Natural killer cell (primary cell): ENCODE data around the gene RTP4. TPM values are rescaled to one million over a fixed set of nuclear protein-coding genes. Genes with fewer than 3 reads are reported as not detected.
A peak's percentile ranks its signal among the peaks of the same experiment; 100 is the strongest.

ENCODE experiments used
- ATAC-seq, 3 donors: fragments of 150-1000 bp in 2 of 3; fragments of 200-7000 bp in 1 of 3; cut with Tn5 transposase; 1 replicate in 1 of 3; 2 replicates in 2 of 3; pipeline ENCODE4 v1.10.0; 2021; ENCODE audit warnings: mild to moderate bottlenecking in 2 of 3, moderate library complexity in 2 of 3
- DNase-seq, 2 donors: peaks; one replicate each; pipeline versions ENCODE4 v3.0.0 to v3.0.0-alpha.2; 2013 to 2021; ENCODE audit warnings: mixed read lengths in 1 of 2
- H3K27ac ChIP-seq: one replicate; pipeline ENCODE4 v1.5.1; 2013; ENCODE audit warnings: mild to moderate bottlenecking, low read length
- H3K27me3 ChIP-seq: one replicate; pipeline ENCODE4 v1.6.1; 2013; ENCODE audit warnings: low read length; ENCODE audit not compliant: control insufficient read depth, insufficient read depth
- H3K36me3 ChIP-seq: one replicate; pipeline ENCODE4 v1.6.1; 2013; ENCODE audit warnings: low read length; ENCODE audit not compliant: control insufficient read depth, insufficient read depth
- H3K4me1 ChIP-seq: one replicate; pipeline ENCODE4 v1.6.1; 2013; ENCODE audit warnings: low read length; ENCODE audit not compliant: control insufficient read depth, insufficient read depth
- H3K4me3 ChIP-seq: one replicate; pipeline ENCODE4 v1.5.1; 2013; ENCODE audit warnings: low read length
- H3K9me3 ChIP-seq: one replicate; pipeline ENCODE4 v1.6.1; 2013; ENCODE audit warnings: low read length; ENCODE audit not compliant: control insufficient read depth, insufficient read depth
- H3K27ac Mint-ChIP-seq, 2 donors: one replicate each; pipeline ENCODE4 v1.8.0; 2022; ENCODE audit warnings: mild to moderate bottlenecking in 2 of 2, mixed read lengths in 2 of 2, moderate library complexity in 1 of 2
- H3K27me3 Mint-ChIP-seq, 2 donors: one replicate each; pipeline ENCODE4 v1.8.0; 2022; ENCODE audit warnings: low read depth in 2 of 2, mixed read lengths in 2 of 2
- H3K36me3 Mint-ChIP-seq: one replicate; pipeline ENCODE4 v1.8.0; 2022; ENCODE audit warnings: mixed read lengths
- H3K4me1 Mint-ChIP-seq, 2 donors: one replicate each; pipeline ENCODE4 v1.8.0; 2022; ENCODE audit warnings: mixed read lengths in 2 of 2
- H3K4me3 Mint-ChIP-seq: one replicate; pipeline ENCODE4 v1.8.0; 2022; ENCODE audit warnings: mild to moderate bottlenecking, moderate library complexity, mixed read lengths
- H3K9me3 Mint-ChIP-seq, 2 donors: one replicate each; pipeline ENCODE4 v1.8.0; 2022; ENCODE audit warnings: mixed read lengths in 2 of 2
- WGBS: methylation state at CpG from one replicate; pipeline ENCODE4 v1.1.7; 2013; ENCODE audit warnings: missing lambda C conversion rate; ENCODE audit not compliant: insufficient coverage; 5-methylcytosine and 5-hydroxymethylcytosine counted together
- intact Hi-C: fragments of 100-400 bp; cut with micrococcal nuclease; formaldehyde crosslinking; loops from one replicate; pipeline ENCODE4 v1.14.2; 2022
- total RNA-seq, 4 donors: library from RNA; stranded (reverse); fragments of 120-200 nt in 1 of 4; gene quantifications; one replicate each; pipeline versions ENCODE4 v1.2.3 to v1.2.4, GENCODE V29; 2013 to 2022
- TF ChIP-seq, protein P1 (sequence below): fragments of 200-600 bp; IDR thresholded peaks from one replicate; pipeline ENCODE4 v1.8.0; 2022; ENCODE audit warnings: antibody characterized with exemption

The RTP4 gene
- total RNA-seq, 3 donors from 2014 or later (not counting 1 experiment from before 2014, with no cell fraction given): 4.2 to 8.0 (median 4.4) TPM

DNA sequence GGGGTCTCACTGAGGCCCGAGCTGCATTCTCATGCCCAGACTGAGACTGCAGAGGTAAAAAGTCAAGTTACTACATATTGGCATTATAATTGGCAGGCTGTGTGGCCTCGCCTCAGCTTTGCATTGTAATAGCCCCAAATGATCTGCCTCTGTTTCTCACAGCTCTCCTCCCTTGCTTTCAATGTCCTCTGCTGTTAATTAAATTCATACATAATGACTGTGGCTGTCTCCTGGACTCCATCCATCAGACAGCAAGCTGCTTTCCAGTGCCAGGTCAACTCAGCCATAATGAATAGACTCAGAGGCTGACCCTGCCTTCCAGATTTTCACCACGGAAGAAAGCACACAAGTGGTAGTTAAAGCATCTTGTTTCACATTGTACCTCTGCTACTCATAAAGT lies 7.6 kb upstream of the RTP4 start:
- Mint-ChIP-seq H3K4me3 (no peak overlapping the region), H3K36me3 (no peaks in the 10 kb centered on the region), H3K27me3 (peaks cover 0 to 2% of the 10 kb centered on the region in 2 donors), H3K4me1 (no peaks in the 10 kb centered on the region), H3K27ac (no peak overlapping the region), H3K9me3 (no peaks in the 10 kb centered on the region)
- Histone ChIP-seq H3K27ac (no peak overlapping the region), H3K27me3 (no peaks in the 10 kb centered on the region), H3K4me1 (no peaks in the 10 kb centered on the region), H3K9me3 (no peaks in the 10 kb centered on the region), H3K4me3 (no peak overlapping the region), H3K36me3 (no peaks in the 10 kb centered on the region)
- 98% methylated on average over 3 of the region's 3 CpGs for WGBS
- intact Hi-C loops: no loop called here
- ATAC-seq (no peak), DNase-seq (no peak)
- TF ChIP-seq, protein P1, sequence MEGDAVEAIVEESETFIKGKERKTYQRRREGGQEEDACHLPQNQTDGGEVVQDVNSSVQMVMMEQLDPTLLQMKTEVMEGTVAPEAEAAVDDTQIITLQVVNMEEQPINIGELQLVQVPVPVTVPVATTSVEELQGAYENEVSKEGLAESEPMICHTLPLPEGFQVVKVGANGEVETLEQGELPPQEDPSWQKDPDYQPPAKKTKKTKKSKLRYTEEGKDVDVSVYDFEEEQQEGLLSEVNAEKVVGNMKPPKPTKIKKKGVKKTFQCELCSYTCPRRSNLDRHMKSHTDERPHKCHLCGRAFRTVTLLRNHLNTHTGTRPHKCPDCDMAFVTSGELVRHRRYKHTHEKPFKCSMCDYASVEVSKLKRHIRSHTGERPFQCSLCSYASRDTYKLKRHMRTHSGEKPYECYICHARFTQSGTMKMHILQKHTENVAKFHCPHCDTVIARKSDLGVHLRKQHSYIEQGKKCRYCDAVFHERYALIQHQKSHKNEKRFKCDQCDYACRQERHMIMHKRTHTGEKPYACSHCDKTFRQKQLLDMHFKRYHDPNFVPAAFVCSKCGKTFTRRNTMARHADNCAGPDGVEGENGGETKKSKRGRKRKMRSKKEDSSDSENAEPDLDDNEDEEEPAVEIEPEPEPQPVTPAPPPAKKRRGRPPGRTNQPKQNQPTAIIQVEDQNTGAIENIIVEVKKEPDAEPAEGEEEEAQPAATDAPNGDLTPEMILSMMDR: no peak

DNA sequence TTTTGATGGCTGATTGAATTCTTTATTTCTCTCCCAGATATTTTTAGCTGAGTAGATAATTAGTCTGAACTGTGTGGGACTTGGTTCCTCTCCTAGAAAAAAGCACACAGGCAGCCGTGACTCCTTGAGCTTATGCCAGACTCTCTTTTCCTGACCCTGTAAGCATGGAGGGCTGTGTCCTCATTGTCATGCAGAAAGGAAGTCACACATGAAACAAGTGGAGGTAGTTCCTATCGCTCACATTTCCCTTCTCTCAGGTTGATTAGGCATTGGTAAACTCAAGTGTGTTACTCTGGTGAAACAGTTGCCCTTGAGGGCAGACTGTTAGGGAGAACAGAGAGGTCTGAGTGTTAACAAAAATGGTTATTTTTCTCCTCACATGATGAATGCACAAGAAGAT lies 6.3 kb upstream of the RTP4 start:
- Histone ChIP-seq H3K36me3 (no peaks in the 10 kb centered on the region), H3K4me1 (no peaks in the 10 kb centered on the region), H3K9me3 (no peaks in the 10 kb centered on the region), H3K4me3 (no peak overlapping the region), H3K27ac (no peak overlapping the region), H3K27me3 (no peaks in the 10 kb centered on the region)
- H3K4me1 Mint-ChIP-seq: no peaks in the 10 kb centered on the region
- no peak overlapping the region for H3K4me3 Mint-ChIP-seq
- WGBS: 25% methylated on average over 2 of the region's 2 CpGs
- no peak overlapping the region for H3K27ac Mint-ChIP-seq
- intact Hi-C loops: no loop called here
- DNase-seq (no peak), ATAC-seq (no peak)
- H3K9me3 Mint-ChIP-seq: no peaks in the 10 kb centered on the region
- H3K36me3 Mint-ChIP-seq: no peaks in the 10 kb centered on the region
- H3K27me3 Mint-ChIP-seq: peaks cover 0 to 2% of the 10 kb centered on the region in 2 donors
- TF ChIP-seq, protein P1: no peak

DNA sequence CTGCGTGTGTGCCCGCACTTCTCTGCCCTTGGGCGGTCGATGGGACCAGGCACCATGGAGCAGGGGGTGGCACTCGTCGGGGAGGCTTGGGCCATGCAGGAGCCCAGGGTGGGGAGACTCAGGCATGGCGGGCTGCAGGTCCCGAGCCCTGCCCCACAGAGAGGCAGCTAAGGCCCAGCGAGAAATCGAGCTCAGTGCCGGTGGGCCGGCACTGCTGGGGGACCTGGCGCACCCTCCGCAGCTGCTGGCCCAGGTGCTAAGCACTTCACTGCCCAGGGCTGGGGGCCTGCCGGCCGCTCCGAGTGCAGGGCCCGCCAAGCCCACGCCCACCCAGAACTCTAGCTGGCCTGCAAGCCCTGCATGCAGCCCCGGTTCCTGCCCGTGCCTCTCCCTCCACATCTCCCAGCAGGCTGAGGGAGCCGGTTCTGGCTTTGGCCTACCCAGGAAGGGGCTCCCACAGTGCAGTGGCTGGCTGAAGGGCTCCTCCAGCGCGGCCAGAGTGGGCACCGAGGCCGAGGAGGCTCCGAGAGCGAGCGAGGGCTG lies 553 bp upstream of the RTP4 start:
- DNase-seq: peak; percentile 19 to 23
- H3K4me3 ChIP-seq: peak overlapping the region; percentile 86
- WGBS: 80% methylated on average over 29 of the region's 29 CpGs
- peaks cover 20% of the 10 kb centered on the region for H3K36me3 ChIP-seq
- intact Hi-C loops: no loop called here
- no peak for ATAC-seq
- H3K4me1 ChIP-seq: peaks cover 12% of the 10 kb centered on the region
- Mint-ChIP-seq H3K27me3 (no peaks in the 10 kb centered on the region), H3K4me3 (peak overlapping the region; percentile 95), H3K27ac (peak overlapping the region; percentile 96 to 98), H3K4me1 (peaks cover 34 to 36% of the 10 kb centered on the region in 2 donors), H3K36me3 (peaks cover 14% of the 10 kb centered on the region), H3K9me3 (no peaks in the 10 kb centered on the region)
- TF ChIP-seq, protein P1: no peak
- H3K27ac ChIP-seq: peak overlapping the region; percentile 94
- H3K9me3 ChIP-seq: peaks cover 9% of the 10 kb centered on the region
- no peaks in the 10 kb centered on the region for H3K27me3 ChIP-seq

DNA sequence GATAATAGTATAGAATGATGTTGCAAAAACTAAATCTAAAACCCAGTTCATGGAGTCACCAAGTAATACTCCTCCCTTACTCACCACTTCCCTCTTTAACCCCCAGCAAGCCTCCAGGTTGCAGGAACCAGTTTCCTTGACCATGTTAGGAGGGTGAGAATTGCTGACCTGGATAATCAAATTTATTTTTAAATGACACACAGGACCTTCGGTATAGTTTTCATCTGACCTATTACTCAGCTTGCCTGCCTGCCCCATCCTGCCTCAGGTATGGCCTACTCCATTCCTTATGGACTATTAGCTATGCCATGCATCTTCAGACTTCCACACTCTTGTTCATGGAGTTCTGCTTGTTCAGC lies 883 bp downstream of the RTP4 start:
- no peaks in the 10 kb centered on the region for H3K27me3 Mint-ChIP-seq
- DNase-seq: peak in 1 of 2 donors; percentile 14
- ATAC-seq: peak in 2 of 3 donors; percentile 15 to 20
- 5% methylated on average over 1 of the region's 1 CpG for WGBS
- peak overlapping the region; percentile 95 for H3K4me3 Mint-ChIP-seq
- Histone ChIP-seq H3K36me3 (peaks cover 20% of the 10 kb centered on the region), H3K27ac (peak overlapping the region; percentile 94), H3K27me3 (no peaks in the 10 kb centered on the region), H3K4me3 (peak overlapping the region; percentile 86), H3K9me3 (peaks cover 9% of the 10 kb centered on the region), H3K4me1 (peaks cover 12% of the 10 kb centered on the region)
- TF ChIP-seq, protein P1: no peak
- no peaks in the 10 kb centered on the region for H3K9me3 Mint-ChIP-seq
- H3K27ac Mint-ChIP-seq: peak overlapping the region; percentile 96 to 98
- peaks cover 27% of the 10 kb centered on the region for H3K36me3 Mint-ChIP-seq
- intact Hi-C loops: no loop called here
- peaks cover 43 to 46% of the 10 kb centered on the region in 2 donors for H3K4me1 Mint-ChIP-seq
